Measurements from ENCODE around the gene L3MBTL4.
"Not testable (repeated sequence)": the region's sequence is repeated elsewhere in the genome, so short reads cannot be mapped to it uniquely, and the experiment has no call there.

Gene L3MBTL4

GRCh38 chr18:6414723-6415417, at the start of gene L3MBTL4:
Gene L3MBTL4, minus strand, starts transcription at chr18:6414911. Its CDS starts 103,286 bp downstream, at chr18:6311625.
- DNase-seq, result peak in 1 of 2 experiments; percentile 76

- DNase-seq, result no peak
These were observed 37.5 kb upstream of the L3MBTL4 start for GRCh38 chr18:6452194-6452593.

- no peak for DNase-seq
These were observed 34.5 kb upstream of the L3MBTL4 start for GRCh38 chr18:6449213-6449612.

- DNase-seq, result no peak
These were observed 29.9 kb upstream of the L3MBTL4 start for GRCh38 chr18:6444466-6445228.

GRCh38 chr18:6441200-6441599, 26.5 kb upstream of the L3MBTL4 start:
- DNase-seq, result no peak

DNA sequence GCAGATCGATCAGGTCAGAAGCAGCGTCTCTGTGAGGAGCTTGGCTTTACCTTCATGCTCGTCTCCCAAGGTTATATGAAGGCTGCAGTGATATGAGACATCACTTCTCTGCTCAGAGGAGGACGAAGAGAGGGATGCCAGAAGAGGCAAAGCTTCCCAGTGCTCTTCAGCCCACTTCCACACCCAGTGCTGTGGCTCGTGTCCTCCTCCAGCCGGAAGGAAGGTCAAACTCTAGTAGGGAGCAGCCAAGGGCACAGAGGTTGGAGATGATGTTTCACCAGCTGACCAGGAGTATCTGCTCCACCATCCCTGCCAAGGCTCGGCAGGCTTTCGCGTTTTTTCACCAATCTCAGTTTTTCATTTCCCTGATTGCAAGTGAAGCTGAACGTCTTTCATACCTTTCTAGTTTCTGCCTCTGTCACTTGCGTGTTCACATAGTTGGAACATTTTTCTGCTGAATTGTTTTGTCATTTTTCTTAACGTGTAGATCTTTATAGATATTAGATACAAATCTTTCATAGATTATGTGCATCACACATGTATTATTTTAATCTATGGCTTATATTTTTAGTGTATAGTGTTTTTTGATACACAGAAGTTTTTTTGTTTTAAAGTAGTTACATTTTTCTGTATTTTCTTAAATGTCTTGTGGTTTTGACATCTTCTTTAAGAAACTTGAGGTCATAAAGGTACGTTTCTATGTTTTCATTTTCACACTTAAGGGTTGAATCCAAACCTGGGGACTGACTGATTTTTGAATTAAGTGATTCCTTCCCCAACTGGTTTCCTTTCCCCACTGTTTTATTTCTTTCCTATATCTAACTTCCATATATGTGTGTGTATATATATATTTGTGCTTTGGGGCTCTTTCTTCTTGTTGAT, 23.5 kb upstream of the L3MBTL4 start:
- no peak for DNase-seq

GRCh38 chr18:6435731-6436130, 21.0 kb upstream of the L3MBTL4 start:
- DNase-seq, result no peak

- DNase-seq, result no peak
These were observed 20.4 kb upstream of the L3MBTL4 start for GRCh38 chr18:6434987-6435709.

DNA sequence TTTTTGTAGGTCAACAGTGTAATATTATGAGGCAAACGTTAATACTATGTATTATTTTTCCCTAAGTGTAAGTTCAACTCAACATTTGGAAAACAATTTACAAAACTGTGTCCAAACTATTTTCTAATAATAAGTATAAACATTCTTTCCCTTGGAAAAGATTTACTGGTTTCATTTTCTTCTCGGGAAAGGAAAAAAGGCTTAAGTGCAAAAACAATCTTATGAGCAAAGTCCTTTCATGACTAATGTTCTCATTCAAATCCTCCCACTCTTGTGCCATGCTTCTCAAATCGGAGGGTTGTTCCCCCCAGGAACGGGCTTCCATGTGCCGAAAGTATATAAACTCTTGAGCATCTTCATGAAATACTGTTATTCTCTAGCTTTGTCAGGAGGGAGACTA, 19.8 kb upstream of the L3MBTL4 start:
- DNase-seq, result no peak

DNA sequence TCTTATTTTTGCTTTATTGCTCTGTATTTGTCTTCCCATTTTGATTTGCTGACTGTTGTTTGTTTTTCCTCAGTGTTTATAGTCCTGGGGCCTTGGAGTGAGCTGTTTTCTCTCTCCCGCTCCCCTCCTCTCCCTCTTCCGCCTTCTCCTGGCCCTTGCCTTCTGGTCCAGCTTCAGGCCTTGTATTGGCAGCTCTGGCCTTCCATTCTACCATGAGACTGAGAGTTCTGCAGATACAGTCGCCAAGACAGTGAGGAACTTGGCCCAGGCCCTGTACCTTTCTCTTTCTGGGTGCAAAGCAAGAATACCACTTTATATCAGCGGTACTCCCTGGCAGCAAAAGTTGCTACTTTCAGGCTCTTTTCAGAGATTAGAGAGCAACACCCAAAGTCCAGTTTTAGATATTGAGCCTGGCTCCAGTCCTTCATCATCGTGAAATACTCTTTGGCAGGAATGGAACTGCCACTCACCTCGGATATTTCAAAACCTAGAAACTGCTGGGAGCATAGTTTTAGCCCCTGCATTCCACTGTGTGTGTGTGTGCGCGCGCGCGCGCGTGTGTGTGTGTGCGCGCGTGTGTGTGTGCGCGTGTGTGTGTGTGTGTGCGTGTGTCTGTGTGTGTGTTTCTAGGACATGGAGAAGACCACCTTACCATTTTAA, 17.1 kb upstream of the L3MBTL4 start:
- no peak for DNase-seq

DNA sequence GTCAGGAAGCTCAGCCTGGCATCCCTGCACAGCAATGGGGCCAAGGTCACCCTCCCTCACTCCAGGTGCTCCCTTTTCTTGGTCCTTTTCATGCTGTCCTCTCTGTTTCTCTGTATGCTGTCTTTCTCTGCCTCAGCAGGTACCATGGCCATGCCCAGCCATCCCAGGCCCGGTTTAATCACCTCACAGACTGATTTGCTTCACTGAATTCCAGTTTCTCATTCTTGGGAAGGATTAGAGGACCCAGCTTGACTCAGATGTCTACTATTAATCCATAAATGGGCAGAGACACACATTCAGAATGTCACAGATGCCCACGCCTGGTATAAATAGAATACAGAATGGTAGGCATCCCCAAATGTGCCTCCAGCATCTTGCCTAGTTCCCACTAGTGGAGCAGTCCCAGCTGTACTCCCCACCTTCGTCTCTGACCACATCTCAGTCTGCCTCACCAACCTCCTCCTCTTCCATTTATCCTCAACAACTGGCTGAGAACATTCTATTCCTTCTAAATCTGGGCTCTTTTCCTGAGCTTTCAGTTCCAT, 14.2 kb upstream of the L3MBTL4 start:
- no peak for DNase-seq

- DNase-seq, result no peak
These were observed 12.6 kb upstream of the L3MBTL4 start for GRCh38 chr18:6427286-6427685.

- no peak for DNase-seq
These were observed 8.6 kb upstream of the L3MBTL4 start for GRCh38 chr18:6423289-6423688.

DNA sequence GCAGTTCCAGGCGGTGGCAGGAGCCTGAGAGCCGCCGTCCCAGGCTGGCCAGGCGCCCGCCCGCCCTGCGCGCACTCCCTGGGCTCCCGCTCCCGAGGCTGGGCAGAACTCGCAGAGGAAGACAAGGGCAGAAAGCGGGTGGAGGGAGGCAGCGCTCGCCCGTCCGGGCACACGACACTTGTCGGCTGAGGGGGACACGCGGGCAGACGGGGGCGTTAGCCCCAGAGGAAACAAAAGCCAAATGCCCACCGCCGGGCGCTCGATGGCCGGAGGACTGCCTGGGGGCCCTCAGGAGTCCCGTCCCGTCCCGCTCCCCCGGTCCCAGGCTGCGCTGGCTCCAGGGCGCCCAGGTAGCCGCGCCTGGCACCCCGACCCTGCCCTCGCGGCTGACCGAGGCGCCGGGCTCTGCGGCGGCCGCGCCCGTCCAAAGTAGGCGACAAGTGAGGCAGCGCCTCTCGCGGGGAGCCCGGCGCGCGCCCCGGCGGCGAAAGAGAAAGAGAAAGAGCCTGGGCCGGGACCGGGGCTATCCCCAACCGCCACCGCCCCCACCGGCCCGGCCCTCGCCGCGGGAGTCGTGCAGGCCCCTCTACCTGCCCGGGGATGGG, 491 bp downstream of the L3MBTL4 start:
- DNase-seq, result peak in 1 of 2 experiments; percentile 66

DNA sequence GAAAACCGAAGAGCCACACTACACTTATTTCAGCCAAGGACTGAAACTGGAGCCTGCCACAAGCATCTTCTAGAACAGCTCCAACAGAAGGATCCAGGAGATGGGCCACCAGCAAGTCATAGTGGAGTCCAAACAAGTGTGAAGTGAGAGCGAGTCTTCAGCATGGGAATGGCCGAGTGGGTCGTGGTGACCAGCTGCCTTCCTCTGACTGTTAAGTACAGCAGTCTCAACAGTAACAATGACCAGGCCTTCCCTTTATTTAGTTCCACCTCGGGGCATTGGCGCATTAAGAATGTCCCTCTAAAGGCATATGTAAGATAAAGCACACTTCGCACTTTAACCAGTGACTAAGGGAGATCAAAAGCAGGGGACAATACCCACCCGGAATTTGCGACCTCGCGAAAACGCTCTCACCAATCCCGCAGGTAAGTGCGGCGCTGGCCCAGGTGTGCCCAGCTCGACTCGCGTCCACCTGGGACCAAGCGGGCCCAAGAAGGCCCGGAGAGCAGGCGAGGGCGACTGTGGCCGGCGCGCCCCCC, 1.1 kb downstream of the L3MBTL4 start:
- DNase-seq, result peak in 1 of 2 experiments; percentile 66

DNA sequence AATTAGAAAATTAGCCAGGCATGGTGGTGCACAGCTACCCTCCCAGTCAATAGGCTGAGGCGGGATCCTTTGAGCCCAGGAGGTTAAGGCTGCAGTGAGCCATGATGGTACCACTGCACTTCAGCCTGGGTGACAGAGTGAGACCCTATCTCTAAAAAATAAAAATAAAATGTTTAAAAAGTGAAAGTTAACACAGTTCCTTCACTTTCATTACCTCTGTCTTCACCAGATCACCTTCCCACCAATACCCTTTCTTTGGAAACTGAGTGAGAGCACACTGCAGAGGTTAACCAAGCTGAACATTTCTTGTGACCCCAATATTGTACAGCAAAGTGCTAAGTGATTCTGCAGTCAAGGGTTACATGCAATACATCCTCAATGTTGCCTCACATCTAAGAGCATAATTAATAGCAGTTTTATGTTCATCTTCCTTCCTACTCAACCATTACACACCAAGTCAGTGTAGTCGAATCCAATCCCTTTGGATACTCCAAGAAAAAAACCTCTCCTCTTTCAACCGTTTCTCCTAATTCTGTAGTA, 1.7 kb downstream of the L3MBTL4 start:
- DNase-seq, result no peak

DNA sequence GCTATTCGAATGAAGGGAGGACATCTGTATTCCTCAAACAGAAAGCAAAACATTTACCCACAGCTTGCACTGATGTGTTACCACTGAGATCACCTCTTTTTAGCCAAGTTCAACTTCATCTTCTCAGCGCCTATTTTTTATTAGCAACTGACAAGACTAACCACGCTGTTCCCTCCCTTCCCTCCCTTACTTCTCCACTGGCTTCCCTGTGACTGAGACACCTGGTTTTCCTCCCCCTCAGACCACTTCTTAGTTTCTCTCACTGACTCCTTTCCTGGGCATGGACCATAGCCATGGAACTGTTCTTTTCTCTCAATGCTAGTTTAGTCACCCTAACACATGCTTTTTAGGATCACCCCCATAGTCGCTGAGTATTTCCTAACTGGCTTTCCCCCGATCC, 3.3 kb downstream of the L3MBTL4 start:
- peak; percentile 53 to 54 for DNase-seq

- no peak for DNase-seq
These were observed 4.8 kb downstream of the L3MBTL4 start for GRCh38 chr18:6409933-6410332.

DNA sequence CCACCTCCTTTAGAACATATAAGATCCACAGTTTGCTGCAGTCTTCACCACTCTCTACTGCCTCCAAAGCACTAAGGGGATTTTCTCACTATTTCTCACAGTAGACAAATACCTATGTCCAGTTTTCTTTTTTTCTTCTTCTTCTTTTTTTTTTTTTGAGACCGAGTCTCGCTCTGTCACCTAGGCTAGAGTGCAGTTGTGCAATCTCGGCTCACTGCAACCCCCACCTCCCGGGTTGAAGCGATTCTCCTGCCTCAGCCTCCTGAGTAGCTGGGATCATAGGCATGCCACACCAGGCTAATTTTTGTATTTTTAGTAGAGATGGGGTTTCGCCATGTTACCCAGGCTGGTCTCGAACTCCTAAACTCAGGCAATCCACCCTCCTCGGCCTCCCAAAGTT, 6.2 kb downstream of the L3MBTL4 start:
- not testable (repeated sequence) for DNase-seq

GRCh38 chr18:6406910-6407470, 7.7 kb downstream of the L3MBTL4 start:
- DNase-seq, result no peak

Data from NCI-H526 (cell line).